ENCODE data around the gene NBPF9. TPM values are rescaled to one million over a fixed set of nuclear protein-coding genes. Genes with fewer than 3 reads are reported as not detected.

NBPF9 gene
- 8.7 and 11.7 TPM in 2 replicates for total RNA-seq

GRCh38 chr1:149103109-149104081 is at the start of gene NBPF9:
TSS of gene NBPF9 (minus strand) at chr1:149103551. CDS start at chr1:149082139, 21,412 bp downstream.

